ENCODE data around the gene GID8. TPM values are rescaled to one million over a fixed set of nuclear protein-coding genes. Genes with fewer than 3 reads are reported as not detected.

GID8 gene
- 20.4 to 23.9 TPM (median 22.2 TPM) in 5 replicates for total RNA-seq (2022; extraction: Qiagen RNA extraction; ENCODE audit: low read depth)

GRCh38 chr20:62938105-62938888, at the start of gene GID8:
TSS of gene GID8 (plus strand) at chr20:62938147. CDS start at chr20:62941503, 3,356 bp downstream.

GRCh38 chr20:62926229-62927127, 11.5 kb upstream of the GID8 start, which contains the start of gene DIDO1:
TSS of gene DIDO1 (minus strand) at chr20:62926505.

GRCh38 chr20:62952373-62952967, 14.5 kb downstream of the GID8 start, which contains the start of gene SLC17A9:
TSS of gene SLC17A9 (plus strand) at chr20:62952709. CDS start at chr20:62952831, 122 bp downstream.

Other genes with a start within 250 kb of the GID8 start
- gene NTSR1, start 229.3 kb upstream of the GID8 start, total RNA-seq (2022; extraction: Qiagen RNA extraction; ENCODE audit: low read depth) = 0.06 to 0.27 TPM (median 0.07 TPM) in 5 replicates
- 19.2 to 24.0 TPM (median 22.1 TPM) in 5 replicates for gene MRGBP, start 141.7 kb upstream of the GID8 start, total RNA-seq (2022; extraction: Qiagen RNA extraction; ENCODE audit: low read depth)
- gene OGFR, start 133.3 kb upstream of the GID8 start, total RNA-seq (2022; extraction: Qiagen RNA extraction; ENCODE audit: low read depth) = 40.7 to 46.4 TPM (median 43.3 TPM) in 5 replicates
- gene COL9A3, start 121.1 kb upstream of the GID8 start, total RNA-seq (2022; extraction: Qiagen RNA extraction; ENCODE audit: low read depth) = 0.33 to 0.73 TPM (median 0.55 TPM) in 5 replicates
- 3.1 to 4.1 TPM (median 4.0 TPM) in 5 replicates for gene TCFL5, start 76.3 kb upstream of the GID8 start, total RNA-seq (2022; extraction: Qiagen RNA extraction; ENCODE audit: low read depth)
- gene DIDO1, start 11.6 kb upstream of the GID8 start, total RNA-seq (2022; extraction: Qiagen RNA extraction; ENCODE audit: low read depth) = 20.3 to 25.3 TPM (median 23.2 TPM) in 5 replicates
- 0.09 to 0.19 TPM in 2 of 5 replicates, not detected in the others for gene SLC17A9, start 14.6 kb downstream of the GID8 start, total RNA-seq (2022; extraction: Qiagen RNA extraction; ENCODE audit: low read depth)
- not detected in 5 replicates for gene BHLHE23, start 68.8 kb downstream of the GID8 start, total RNA-seq (2022; extraction: Qiagen RNA extraction; ENCODE audit: low read depth)

Data from A549 treated with GW870086 at 1 μM for 4 hours (cell line).